GM18499 (cell line): ENCODE measurements around the gene ACTL9.

ENCODE experiments used
- ATAC-seq: cut with Tn5 transposase; IDR thresholded peaks from one replicate; pipeline ENCODE4 v1.9.1; 2021; ENCODE audit warnings: moderate number of reproducible peaks; ENCODE audit not compliant: insufficient read depth, unreplicated experiment

Gene ACTL9

DNA sequence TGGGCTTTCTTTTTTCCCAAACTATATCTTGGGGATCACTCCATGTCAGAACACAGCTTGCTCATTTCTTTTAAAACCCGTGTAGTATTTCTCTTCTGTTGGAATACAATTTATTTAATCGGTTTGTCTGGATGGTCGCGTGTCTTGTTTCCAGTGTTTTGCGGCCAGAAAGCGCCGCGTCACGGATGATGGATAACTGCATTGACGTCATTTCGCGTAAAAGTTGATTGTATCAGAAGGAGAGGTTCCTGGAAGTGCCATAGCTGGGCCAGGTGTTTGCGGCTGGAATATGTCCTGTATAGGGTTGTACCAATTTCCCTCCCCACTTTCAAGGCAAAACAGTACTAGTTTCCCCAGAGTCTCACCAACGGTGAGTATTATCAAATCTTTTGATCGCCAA, 9.7 kb downstream of the ACTL9 start:
- no peak for ATAC-seq

DNA sequence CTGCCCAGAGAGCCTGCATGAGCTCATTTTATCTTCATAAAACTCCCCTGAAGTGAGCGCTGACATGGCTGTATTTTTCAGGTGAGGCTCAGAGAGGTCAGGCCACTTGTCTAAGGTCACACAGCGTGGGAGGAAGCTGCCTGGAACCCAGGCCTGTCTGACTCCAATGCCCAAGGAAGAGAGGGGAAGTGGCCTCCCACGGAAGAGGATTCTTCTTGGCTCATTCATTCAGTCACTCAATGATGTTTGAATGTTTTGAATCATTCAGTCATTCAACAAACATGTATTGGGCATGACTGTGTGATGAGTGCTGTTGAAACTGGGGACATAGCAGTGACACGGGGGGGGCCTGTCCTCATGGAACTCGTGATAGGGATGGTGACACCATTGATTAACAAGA, 12.0 kb downstream of the ACTL9 start:
- ATAC-seq, result no peak

DNA sequence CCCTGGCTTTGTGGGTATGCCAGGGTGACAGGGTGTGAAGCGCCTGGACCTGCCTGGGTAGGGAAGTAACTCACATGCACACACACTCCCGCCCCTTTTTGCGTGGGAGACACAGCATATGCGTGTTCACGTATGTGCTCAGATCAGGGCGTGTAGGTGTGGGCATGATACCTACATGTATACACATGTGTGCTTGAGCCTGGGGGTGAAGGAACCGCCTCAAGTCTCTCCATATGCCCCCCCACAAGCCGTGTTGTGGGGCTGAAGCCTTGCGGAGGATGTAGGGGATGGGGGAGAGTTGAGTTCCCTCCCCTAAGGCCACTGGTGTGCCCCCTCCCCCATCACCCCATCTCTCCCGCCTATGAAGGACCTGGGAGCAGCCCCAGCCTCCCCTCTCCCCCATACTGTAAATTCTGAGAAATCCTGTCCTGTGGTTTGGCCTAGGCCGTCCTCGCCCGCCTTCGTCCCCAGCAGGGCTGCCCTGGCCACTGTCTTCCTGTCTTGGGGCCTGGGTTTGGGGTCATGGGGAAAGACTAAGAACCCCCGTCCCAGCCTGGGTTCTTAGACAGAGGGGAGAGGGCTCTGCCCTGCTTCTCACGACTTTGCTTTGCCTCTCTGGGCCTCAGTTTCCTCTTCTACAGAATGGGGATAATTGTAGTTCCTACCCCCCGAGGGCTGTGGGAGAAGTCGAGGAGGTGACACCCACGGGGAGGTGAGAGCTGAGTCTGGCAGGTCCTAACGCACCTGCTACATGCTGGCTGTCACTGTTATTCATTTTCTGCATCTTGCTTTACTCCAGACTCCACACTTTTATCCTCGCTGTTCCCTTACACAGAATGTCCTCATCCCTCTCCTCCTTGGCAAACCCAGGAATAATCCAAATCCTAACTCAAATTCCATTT, 14.3 kb downstream of the ACTL9 start:
- no peak for ATAC-seq

DNA sequence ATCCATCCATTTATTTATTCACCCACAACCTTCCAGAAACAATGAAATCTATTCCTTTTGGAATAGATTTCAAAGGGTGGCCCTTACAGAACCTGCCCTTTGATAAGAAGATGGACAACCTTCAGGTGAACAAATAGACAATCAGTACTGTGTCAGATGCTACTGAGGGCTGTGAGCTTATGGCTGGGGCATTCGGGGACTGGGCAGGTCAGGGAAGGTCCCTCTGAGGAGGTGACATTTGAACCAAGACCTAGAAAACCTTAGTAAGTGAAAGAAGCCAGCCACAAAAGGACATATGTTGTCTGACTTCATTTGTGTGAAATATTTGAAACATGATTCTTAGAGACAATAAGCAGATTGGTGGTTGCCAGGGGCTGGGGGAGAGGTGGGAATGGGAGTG, 15.7 kb downstream of the ACTL9 start:
- ATAC-seq, result no peak

DNA sequence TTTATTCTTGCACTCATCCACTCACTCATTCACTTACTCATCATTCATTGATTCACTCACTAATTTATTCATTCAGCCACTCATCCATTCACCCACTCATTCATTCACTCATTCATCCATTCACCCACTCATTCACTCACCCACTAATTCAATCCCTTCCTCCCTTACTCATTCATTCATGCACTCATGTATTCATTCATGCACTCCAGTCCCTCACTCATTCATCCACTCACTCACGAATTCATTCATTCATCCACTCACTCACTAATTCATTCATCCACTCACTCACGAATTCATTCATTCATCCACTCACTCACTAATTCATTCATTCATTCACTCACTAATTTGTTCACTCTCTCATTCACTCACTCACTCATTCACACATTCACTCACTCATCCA, 16.1 kb downstream of the ACTL9 start:
- no peak for ATAC-seq

DNA sequence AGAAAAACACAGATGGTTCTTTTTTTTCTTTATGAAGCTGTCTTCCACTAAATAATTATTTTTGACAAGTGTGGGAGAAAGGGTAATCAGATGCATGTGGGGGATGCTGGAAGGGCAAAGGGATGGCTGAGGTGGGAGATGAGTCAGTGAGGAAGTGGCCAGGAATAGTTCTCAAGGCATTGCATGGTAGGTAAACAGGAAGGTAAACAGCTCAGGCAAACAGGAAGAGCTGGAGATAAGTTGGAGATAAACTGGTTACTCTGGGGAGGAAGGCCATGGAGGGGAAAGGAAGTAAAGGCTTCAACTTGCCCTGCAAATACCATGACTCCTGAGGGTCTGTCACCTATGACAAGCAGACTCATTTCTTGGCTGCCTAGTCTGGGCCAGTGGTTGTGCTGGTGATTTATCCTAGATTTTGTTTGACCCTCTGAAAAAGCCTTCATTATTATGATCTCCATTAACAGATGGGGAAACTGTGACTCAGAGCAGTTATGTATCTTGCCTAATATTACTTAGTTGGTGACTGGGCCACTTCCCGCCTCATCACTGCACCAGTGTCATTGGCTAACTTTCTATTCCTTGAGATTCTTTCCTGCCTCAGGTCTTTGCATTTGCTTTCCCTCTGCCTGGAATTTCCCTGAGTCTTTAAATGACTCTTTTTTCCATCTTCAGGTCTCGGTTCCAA, 17.1 kb downstream of the ACTL9 start:
- ATAC-seq, result no peak

DNA sequence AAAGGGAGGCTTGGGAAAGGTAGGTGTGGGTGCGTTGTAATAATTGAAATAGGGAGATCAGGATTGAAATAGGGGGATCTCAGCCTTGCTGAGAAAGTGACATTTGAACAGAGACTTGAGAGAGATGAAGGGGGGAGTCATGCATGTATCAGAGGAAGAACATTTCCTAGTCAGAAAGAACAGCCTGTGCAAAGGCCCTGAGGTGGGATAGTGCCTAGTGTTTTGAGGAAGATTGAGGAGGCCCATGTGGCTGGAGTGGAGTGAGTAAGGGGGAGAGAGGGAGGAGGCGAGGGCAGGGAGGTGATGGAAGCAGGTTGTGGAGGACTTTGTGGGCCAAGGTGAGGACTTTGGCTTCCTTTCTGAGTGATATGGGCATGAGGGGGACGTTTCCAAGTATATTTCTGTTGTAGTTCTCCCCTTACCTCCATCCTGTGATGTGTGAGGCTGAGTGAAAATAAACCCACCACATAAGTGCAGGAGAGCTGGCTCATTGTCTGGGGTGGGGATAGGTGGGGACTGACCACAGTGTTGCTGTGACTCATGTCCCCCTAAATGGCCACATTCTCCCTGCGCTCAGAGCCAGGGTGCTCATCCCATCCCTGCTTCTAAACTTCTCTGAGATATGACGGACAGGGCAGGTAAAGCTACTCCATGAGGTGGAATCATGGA, 17.8 kb downstream of the ACTL9 start:
- no peak for ATAC-seq

DNA sequence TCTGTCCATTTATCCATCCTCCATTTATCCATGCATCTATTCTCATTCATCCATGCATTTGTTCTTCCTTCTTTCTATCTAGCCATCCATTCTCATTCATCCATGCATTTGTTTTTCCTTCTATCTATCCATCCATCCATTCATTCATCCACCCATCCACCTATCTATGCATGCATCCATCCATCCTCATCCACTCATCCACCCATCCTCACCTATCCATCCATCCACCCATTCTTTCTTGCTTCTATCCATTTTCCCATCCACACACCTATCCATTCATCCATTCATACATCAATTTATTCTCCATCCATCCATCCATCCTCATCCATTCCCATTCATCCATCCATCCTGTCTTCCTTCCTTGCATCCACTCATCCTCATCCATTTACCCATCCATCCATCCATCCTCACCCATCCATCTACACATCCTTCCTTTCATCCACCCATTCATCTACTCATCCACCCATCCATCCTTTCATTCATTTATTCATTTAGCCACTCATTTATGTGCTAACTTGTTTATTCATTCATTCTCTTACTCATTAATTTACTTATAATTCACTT, 20.3 kb downstream of the ACTL9 start:
- no peak for ATAC-seq

DNA sequence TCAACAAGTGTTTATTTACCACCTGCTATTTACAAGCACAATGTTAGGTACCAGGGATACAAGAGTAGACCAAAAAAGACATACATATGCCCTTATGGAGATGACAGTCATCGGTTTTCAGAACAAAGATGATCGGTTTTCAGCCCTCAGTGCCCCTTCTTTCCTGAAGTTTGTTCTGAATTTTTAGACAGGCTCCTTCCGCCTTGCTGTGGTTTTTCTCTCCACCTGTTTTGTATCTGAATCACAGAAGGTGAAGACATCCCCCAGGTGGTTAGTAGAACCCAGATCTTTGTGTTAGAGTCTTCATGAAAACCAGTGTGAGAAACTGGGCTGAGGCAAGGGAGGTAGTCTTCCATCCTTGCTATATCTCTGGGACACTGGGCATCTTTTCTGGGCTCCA, 23.5 kb downstream of the ACTL9 start:
- no peak for ATAC-seq

DNA sequence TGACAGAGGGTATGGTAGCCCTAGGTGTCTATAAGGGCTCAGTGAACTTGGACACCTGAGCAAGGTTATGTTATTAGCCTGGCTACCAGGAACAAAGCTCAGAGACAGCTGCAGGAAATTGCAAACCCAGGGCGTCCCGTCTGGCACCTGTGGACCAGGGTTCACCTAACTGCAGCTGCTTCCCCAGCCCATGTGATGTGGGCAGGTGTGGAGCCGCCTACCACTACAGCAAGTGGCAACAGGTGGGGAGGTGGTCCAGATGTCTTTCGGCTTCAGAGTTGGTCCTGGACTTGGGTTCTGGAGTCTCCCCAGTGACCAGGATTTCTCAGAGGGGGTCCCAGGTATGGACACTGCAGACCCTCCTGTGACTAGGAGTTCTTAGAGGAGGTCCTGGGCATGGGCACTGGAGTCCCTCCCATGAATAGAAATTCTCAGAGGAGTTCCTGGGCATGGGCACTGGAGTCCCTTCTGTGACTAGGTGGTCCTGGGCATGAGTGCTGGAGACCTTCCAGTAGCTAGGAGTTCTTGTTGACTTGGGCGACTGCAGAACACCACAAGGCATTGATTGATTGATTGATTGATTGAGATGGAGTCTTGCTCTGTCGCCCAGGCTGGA, 25.2 kb downstream of the ACTL9 start:
- no peak for ATAC-seq

DNA sequence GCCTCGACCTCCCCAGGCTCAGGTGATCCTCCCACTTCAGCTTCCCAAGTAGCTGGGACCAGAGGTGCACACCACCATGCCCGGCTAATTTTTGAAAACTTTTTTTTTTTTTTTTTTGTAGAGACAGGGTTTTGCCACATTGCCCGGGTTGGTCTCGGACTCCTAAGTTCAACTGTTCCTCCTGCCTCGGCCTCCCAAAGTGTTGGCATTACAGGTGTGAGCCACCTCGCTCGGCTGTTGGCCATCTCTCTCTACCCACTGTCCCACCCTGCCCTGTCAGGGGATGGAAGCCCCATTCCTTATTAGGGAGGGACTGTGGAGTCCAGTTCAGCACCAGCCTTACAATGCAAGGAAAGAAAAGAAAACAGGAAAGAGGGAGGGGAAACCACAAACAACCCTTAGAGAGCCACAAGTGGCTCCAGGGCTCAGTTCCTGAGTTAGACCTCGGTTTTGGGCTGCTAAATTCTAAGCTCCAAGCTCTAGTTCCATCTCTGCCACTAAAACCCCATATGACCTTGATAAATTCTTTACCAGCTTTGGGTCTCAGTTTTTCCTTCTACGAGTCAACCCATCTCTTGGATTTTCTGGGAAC, 31.7 kb downstream of the ACTL9 start:
- ATAC-seq, result no peak

DNA sequence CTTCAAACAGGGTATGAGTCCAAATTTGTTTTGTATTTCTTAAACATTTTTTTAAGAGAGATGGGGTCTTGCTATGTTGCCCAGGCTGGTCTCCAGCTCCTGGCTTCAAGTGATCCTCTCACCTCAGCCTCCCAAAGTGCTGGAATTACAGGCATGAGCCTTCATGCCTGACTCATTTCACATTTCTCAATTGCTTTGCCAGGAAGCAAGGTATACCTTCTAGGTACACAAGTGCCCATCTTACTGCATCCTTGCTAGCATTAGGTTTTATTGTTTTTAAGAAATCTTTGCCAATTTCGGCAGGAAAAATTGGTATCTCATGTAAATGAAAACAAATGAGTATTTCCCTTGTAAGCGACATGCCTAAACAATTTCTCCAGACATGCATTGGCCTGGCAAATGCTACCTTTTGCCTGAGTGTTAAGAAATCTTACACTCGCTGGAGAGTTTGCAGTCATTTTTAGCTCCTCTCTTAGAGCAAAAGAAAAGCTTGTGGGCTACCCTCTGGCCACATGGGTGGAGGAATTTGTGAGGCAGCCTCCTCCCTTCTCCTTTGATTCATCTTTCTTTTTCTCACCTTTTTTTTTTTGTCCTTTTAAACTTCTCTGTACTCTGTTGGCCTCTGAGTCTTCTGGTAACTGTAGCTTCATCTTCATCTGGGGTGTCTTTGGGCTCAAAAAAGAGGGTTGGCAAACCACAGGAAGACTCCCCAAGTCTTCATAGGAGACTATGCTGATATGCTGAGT, 33.0 kb downstream of the ACTL9 start:
- no peak for ATAC-seq

DNA sequence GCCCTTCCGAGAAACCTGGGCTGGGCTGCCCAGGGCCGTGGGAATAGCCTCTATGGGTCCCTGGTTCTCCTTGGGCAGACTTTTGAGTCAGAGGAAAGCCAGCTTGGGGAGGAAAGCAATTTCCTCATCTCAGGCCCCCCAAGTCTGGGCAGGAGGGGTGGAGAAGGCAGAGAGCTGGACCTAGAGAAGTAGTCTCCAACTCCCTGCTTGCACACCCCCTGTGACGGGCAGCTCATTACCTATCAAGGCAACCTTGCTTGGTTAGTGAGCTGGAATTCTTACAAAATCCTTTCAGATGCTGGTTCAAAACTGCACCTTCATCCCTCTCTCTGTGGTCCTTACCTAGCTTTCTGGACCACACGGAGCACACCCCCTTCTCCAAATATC, 33.9 kb downstream of the ACTL9 start:
- no peak for ATAC-seq

DNA sequence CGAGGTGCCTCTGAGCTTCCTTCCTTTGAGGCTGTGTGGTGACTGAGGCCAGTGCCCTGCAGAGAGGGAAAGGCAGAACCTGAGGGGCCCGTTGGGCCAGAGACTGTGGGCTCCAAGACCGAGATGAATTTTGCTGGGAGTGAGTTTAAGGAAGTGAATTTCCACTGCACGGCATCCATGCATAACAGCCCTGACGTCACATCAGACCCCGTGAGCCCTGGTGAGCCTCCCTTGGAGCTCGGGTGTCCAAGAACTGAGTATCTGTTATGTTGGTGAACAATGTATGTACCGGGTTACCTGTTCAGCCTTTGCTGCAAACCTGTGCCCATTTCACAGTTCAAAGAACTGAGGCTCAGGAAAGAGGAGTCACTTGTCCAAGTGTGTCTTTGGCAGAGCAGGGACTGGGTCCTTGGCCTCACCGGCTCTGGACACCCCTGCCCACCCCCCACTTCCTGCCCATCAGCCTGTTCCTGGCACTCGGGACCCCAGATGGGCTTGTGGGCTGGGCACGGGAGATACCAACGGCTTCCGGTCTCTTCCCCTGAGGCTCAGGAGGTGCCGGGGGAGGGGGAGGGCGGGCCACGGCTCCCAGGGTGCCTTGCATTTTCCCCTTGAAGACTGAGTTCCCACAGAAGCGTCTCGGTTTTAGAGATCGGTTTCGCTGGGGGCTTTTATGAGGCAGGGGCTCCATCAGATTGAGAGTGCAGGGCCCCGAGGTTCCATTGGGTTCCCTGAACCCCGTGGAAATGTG, 34.5 kb downstream of the ACTL9 start:
- ATAC-seq, result no peak

DNA sequence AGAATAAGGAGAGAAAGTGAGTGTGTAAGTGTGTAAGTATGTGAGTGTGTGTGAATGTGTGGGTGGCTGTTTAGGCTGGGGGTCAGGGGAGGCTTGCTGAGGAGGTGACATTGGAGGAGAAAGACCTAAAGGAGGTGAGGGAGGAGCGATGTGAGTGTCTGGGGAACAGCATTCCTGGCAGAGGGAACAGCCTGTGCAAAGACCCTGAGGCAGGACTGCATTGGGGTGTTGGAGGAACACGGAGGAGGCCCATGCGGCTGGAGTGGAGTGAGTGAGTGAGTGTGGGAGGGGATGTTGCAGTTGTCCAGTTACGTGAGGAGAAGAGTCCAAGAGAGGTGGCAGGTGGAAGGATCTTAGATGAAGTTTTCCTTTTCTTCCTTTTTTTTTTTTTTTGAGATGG, 36.3 kb downstream of the ACTL9 start:
- ATAC-seq, result no peak

DNA sequence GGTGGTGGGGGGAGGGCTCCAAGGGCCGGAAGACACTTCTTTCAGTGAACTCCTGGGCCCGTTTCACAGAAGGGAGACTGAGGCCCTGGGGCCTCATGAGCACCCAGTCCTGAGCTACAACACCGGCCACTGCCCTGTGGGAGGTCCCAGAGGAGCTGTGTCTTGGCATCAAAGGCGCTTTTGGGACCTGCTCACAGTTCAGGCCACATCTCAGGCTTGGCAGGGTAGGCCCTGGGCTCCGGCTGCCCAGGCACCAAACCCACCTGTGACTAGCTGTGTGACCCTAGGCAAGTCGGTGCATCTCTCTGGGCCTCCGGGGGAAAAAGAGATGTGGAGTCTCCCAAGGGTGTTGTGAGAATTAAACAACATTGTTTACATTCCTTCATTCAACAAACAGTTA, 38.7 kb downstream of the ACTL9 start:
- no peak for ATAC-seq

DNA sequence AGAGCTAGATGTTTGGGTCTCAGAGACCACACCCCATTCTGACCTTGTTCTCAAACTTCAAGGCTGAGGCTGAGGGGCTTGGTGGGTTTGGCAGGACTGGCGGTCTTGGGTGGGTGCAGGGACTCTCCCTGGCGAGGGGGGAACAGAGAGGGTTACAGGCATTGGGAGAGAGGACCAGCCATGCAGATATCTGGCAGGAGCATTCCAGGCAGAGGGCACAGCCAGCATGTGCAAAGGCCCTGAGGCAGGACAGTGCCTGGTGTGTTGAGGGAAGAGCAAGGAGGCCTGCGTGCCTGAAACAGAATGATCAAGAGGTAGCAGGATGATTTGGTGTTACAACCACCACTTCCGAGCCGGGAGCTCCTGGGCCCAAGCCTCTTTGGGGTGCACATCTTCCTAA, 40.7 kb downstream of the ACTL9 start:
- no peak for ATAC-seq

DNA sequence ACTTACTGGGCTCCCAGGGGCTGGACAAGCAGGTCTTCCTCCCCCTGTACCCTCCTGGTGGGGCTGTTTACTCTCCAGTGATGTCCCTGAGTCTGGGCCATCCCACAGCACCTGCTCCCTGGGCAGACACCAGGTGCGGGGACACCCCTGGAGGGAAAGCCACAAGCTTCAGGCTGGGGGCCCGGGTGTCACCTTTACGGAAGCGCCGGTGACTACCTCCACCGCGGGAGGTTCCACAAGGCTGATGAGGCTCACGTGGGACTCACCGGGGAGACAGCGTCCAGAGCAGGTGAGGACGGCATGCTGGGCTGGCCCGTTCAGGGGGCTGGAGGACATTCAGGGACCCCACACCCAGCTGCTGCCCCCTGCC, 43.3 kb downstream of the ACTL9 start:
- ATAC-seq, result no peak
